ENCODE data around the gene TPRA1.
"Not testable (repeated sequence)": the region's sequence is repeated elsewhere in the genome, so short reads cannot be mapped to it uniquely, and the experiment has no call there.

The TPRA1 gene

GRCh38 chr3:127536830-127537812 lies 53.4 kb downstream of the TPRA1 start:
- no peak for DNase-seq (ENCODE audit: low spot score)

GRCh38 chr3:127535901-127536829 lies 54.4 kb downstream of the TPRA1 start:
- DNase-seq (ENCODE audit: low spot score) = peak; percentile 70

- DNase-seq (ENCODE audit: low spot score) = no peak
Measured at GRCh38 chr3:127535106-127535785, 55.3 kb downstream of the TPRA1 start.

GRCh38 chr3:127534564-127534963 lies 56.0 kb downstream of the TPRA1 start:
- no peak for DNase-seq (ENCODE audit: low spot score)

- no peak for DNase-seq (ENCODE audit: low spot score)
Measured at GRCh38 chr3:127534161-127534451, 56.4 kb downstream of the TPRA1 start.

- DNase-seq (ENCODE audit: low spot score) = no peak
Measured at GRCh38 chr3:127532561-127533203, 57.9 kb downstream of the TPRA1 start.

- DNase-seq (ENCODE audit: low spot score) = no peak
Measured at GRCh38 chr3:127531821-127532220, 58.7 kb downstream of the TPRA1 start.

- not testable (repeated sequence) for DNase-seq (ENCODE audit: low spot score)
Measured at GRCh38 chr3:127530863-127531262, 59.7 kb downstream of the TPRA1 start.

- DNase-seq (ENCODE audit: low spot score) = no peak
Measured at GRCh38 chr3:127529346-127530188, 61.0 kb downstream of the TPRA1 start.

- DNase-seq (ENCODE audit: low spot score) = peak; percentile 99
Measured at GRCh38 chr3:127525373-127525772, 65.2 kb downstream of the TPRA1 start.

GRCh38 chr3:127524296-127524896 lies 66.1 kb downstream of the TPRA1 start:
- no peak for DNase-seq (ENCODE audit: low spot score)

All from kidney tubule cell (primary cell).